SJSA1 (cell line): ENCODE data around the gene KLHL14. TPM values are rescaled to one million over a fixed set of nuclear protein-coding genes. Genes with fewer than 3 reads are reported as not detected.
A peak's percentile ranks its signal among the peaks of the same experiment; 100 is the strongest.

Experiments used
- DNase-seq, 2 experiments: peaks; one replicate each; pipeline ENCODE4 v3.0.0-alpha.2; 2015 to 2020; ENCODE audit warnings: low spot score in 2 of 2, low read depth in 1 of 2
- H3K27ac ChIP-seq: fragments of 250-450 bp; sonication (Bioruptor Pico); 2 replicates; pipeline ENCODE4 v1.5.1; 2020; ENCODE audit warnings: mild to moderate bottlenecking, moderate library complexity
- H3K27me3 ChIP-seq: fragments of 250-450 bp; sonication (Bioruptor Pico); replicated peaks from 2 replicates; pipeline ENCODE4 v1.5.1; 2020; ENCODE audit warnings: mild to moderate bottlenecking, moderate library complexity
- H3K36me3 ChIP-seq: fragments of 250-450 bp; sonication (Bioruptor Pico); 2 replicates; pipeline ENCODE4 v1.5.1; 2020; ENCODE audit warnings: mild to moderate bottlenecking
- H3K4me1 ChIP-seq: fragments of 250-450 bp; sonication (Bioruptor Pico); replicated peaks from 2 replicates; pipeline ENCODE4 v1.6.1; 2021; ENCODE audit warnings: mild to moderate bottlenecking
- H3K4me3 ChIP-seq: fragments of 250-450 bp; sonication (Bioruptor Pico); 2 replicates; pipeline ENCODE4 v1.5.1; 2020; ENCODE audit warnings: mild to moderate bottlenecking
- H3K9me3 ChIP-seq: fragments of 250-450 bp; sonication (Bioruptor Pico); replicated peaks from 2 replicates; pipeline ENCODE4 v1.5.1; 2020; ENCODE audit warnings: mild to moderate bottlenecking
- total RNA-seq: library from RNA; depleted of rRNA; stranded (reverse); fragments of >200 nt; shearing (Covaris generic); gene quantifications from 2 replicates; pipeline ENCODE4 v1.2.3, GENCODE V29; 2014

The KLHL14 gene
- total RNA-seq, 1 experiment from 2014 or later: not detected

GRCh38 chr18:32761231-32761630 is 11.6 kb downstream of the KLHL14 start:
- Histone ChIP-seq H3K27me3 (peaks cover 14% of the 10 kb centered on the region; the same call in 1 of the 2 replicates), H3K9me3 (no peaks in the 10 kb centered on the region), H3K4me1 (no peaks in the 10 kb centered on the region), H3K4me3 (no peak overlapping the region), H3K36me3 (no peaks in the 10 kb centered on the region), H3K27ac (no peak overlapping the region)
- DNase-seq: no peak

GRCh38 chr18:32760391-32760790 is 12.4 kb downstream of the KLHL14 start:
- H3K27ac ChIP-seq: no peak overlapping the region
- DNase-seq: no peak
- H3K27me3 ChIP-seq: peaks cover 14% of the 10 kb centered on the region; the same call in 1 of the 2 replicates
- no peaks in the 10 kb centered on the region for H3K36me3 ChIP-seq
- H3K4me3 ChIP-seq: no peak overlapping the region
- no peaks in the 10 kb centered on the region for H3K4me1 ChIP-seq
- no peaks in the 10 kb centered on the region for H3K9me3 ChIP-seq

GRCh38 chr18:32759611-32760167 is 13.1 kb downstream of the KLHL14 start:
- no peaks in the 10 kb centered on the region for H3K36me3 ChIP-seq
- H3K27me3 ChIP-seq: peaks cover 12% of the 10 kb centered on the region; the same call in 1 of the 2 replicates
- H3K9me3 ChIP-seq: no peaks in the 10 kb centered on the region
- no peaks in the 10 kb centered on the region for H3K4me1 ChIP-seq
- DNase-seq: no peak
- no peak overlapping the region for H3K27ac ChIP-seq
- H3K4me3 ChIP-seq: no peak overlapping the region

- Histone ChIP-seq H3K9me3 (no peaks in the 10 kb centered on the region), H3K4me3 (no peak overlapping the region), H3K4me1 (no peaks in the 10 kb centered on the region), H3K27me3 (peaks cover 12% of the 10 kb centered on the region; the same call in 1 of the 2 replicates), H3K27ac (no peak overlapping the region), H3K36me3 (no peaks in the 10 kb centered on the region)
- DNase-seq: no peak
Measured at GRCh38 chr18:32754508-32755263, 18.1 kb downstream of the KLHL14 start.

- H3K27ac ChIP-seq: no peak overlapping the region
- H3K4me3 ChIP-seq: no peak overlapping the region
- H3K4me1 ChIP-seq: no peaks in the 10 kb centered on the region
- no peaks in the 10 kb centered on the region for H3K9me3 ChIP-seq
- H3K27me3 ChIP-seq: peaks cover 7% of the 10 kb centered on the region; the same call in 1 of the 2 replicates
- no peak for DNase-seq
- H3K36me3 ChIP-seq: no peaks in the 10 kb centered on the region
Measured at GRCh38 chr18:32753656-32754260, 19.1 kb downstream of the KLHL14 start.

DNA sequence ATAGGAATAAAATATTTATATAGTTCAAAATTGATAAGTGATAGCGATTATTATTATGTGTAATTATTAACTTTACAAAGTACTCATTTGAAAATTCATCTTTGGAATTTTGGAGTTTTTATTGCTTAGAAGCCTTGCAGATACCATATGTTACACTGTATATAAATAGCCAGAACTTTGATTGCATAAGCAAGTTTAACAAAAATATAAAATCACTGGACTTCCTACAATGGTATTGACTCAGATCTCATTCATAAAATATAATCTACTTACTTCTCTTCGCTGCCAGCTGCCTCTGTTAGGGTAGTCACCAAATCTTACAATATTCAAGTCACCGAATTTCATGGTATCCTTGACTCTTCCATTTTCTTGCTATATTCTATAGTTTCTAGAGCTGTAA is 22.5 kb downstream of the KLHL14 start:
- H3K27me3 ChIP-seq: no peaks in the 10 kb centered on the region; the same call in 1 of the 2 replicates
- H3K9me3 ChIP-seq: no peaks in the 10 kb centered on the region
- H3K4me3 ChIP-seq: no peak overlapping the region
- H3K4me1 ChIP-seq: no peaks in the 10 kb centered on the region
- no peak overlapping the region for H3K27ac ChIP-seq
- no peak for DNase-seq
- H3K36me3 ChIP-seq: no peaks in the 10 kb centered on the region

GRCh38 chr18:32749809-32750208 is 23.0 kb downstream of the KLHL14 start:
- no peaks in the 10 kb centered on the region for H3K36me3 ChIP-seq

GRCh38 chr18:32742579-32742978 is 30.2 kb downstream of the KLHL14 start:
- H3K4me1 ChIP-seq: no peaks in the 10 kb centered on the region
- no peak overlapping the region for H3K27ac ChIP-seq
- no peaks in the 10 kb centered on the region for H3K9me3 ChIP-seq
- H3K27me3 ChIP-seq: no peaks in the 10 kb centered on the region
- H3K4me3 ChIP-seq: no peak overlapping the region
- no peak for DNase-seq
- H3K36me3 ChIP-seq: no peaks in the 10 kb centered on the region

More at GRCh38 chr18:32749809-32750208, 23.0 kb downstream of the KLHL14 start:
- Histone ChIP-seq H3K4me3 (no peak overlapping the region), H3K4me1 (no peaks in the 10 kb centered on the region), H3K27ac (no peak overlapping the region), H3K27me3 (no peaks in the 10 kb centered on the region; the same call in 1 of the 2 replicates), H3K9me3 (no peaks in the 10 kb centered on the region)
- no peak for DNase-seq

DNA sequence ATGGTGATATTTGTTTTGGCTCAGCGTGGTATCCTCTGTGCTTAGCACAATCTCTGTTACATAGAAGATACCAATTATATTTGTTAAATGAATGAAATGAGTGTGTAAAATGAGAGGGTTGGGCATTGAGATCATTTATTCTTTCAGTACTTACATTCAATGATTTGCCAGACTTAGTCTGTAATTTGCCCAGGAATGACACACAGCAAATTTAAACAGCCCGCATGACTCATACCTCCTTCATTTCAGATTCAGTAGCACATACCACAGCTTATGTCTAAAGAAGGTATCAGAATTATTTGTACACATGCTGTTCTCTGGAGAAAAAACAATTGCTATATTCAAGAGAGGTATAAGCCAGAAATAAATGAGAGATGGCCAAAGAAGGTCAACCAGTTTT is 37.0 kb downstream of the KLHL14 start:
- no peaks in the 10 kb centered on the region for H3K9me3 ChIP-seq
- peak in 1 of 2 experiments; percentile 20 for DNase-seq

DNA sequence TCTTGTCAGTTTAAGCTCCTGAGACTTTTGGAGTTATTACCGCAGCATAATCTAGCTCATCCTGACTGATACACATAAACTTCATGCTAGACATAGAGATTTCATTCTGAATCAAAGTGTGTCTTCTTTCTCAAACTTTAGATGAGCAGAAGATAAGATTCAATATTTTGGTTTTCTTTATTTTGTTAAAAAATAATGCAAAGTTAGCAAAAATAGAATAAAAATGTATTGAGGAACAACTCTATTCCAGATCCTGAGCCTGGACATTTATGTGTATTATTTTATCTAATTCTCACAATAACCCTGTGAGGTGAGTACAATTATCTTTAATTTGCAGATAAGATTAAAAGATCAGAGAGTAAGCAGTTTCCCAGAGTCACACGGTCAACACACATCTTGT is 38.4 kb downstream of the KLHL14 start:
- H3K4me3 ChIP-seq: no peak overlapping the region
- H3K9me3 ChIP-seq: no peaks in the 10 kb centered on the region
- H3K27me3 ChIP-seq: no peaks in the 10 kb centered on the region
- H3K4me1 ChIP-seq: no peaks in the 10 kb centered on the region
- no peak overlapping the region for H3K27ac ChIP-seq
- no peak for DNase-seq
- no peaks in the 10 kb centered on the region for H3K36me3 ChIP-seq

More for the DNA sequence above, 37.0 kb downstream of the KLHL14 start:
- Histone ChIP-seq H3K36me3 (no peaks in the 10 kb centered on the region), H3K27ac (no peak overlapping the region), H3K4me3 (no peak overlapping the region), H3K4me1 (no peaks in the 10 kb centered on the region), H3K27me3 (no peaks in the 10 kb centered on the region)

DNA sequence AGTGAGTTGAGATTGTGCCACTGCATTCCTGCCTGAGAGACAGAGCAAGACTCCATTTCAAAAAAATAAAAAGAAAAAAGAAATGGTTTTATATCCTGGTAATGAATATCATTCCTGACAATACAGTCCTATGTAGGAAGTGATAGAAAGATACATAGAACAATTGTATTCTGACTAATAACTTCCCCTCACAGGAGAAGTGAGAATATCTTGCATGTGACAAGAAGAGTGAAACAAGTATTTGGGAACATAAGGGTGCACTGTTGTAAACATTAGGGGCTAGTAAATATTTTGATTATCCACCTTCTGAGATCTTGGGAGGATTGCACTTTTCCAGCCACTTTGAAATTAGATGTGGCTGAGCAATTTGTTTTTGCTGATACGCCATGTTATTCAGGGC is 40.7 kb downstream of the KLHL14 start:
- DNase-seq: no peak
- H3K9me3 ChIP-seq: no peaks in the 10 kb centered on the region
- H3K4me3 ChIP-seq: no peak overlapping the region
- no peak overlapping the region for H3K27ac ChIP-seq
- H3K27me3 ChIP-seq: no peaks in the 10 kb centered on the region
- no peaks in the 10 kb centered on the region for H3K36me3 ChIP-seq
- no peaks in the 10 kb centered on the region for H3K4me1 ChIP-seq

DNA sequence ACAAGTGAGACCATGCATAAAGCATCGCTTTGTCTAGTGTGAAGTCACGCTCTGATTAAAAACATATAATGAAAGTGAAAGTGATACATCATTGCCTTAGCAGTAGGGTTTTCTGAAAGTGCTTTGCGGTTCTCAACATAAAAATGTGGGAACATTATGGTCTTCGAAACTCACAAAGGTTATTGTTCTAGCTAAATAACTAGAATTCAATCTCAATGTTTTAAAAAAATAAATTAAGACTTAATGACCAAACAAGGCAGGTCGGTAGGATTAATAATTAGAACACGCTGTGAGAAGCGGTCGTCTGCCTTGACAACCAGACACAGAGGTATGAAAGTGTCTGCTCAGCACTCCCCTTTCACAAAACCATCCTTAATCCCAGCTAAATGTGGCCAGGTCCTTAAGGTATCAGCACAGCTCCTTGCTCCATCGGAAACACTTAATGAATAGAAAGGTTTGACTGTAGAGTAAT is 42.2 kb downstream of the KLHL14 start:
- H3K4me3 ChIP-seq: peak overlapping the region; percentile 36
- H3K27ac ChIP-seq: no peak overlapping the region
- no peaks in the 10 kb centered on the region for H3K9me3 ChIP-seq
- no peaks in the 10 kb centered on the region for H3K27me3 ChIP-seq
- H3K4me1 ChIP-seq: no peaks in the 10 kb centered on the region
- H3K36me3 ChIP-seq: no peaks in the 10 kb centered on the region
- peak in 1 of 2 experiments; percentile 44 for DNase-seq

GRCh38 chr18:32730068-32730467 is 42.8 kb downstream of the KLHL14 start:
- no peaks in the 10 kb centered on the region for H3K4me1 ChIP-seq
- H3K27ac ChIP-seq: no peak overlapping the region
- peak overlapping the region; percentile 36 for H3K4me3 ChIP-seq
- DNase-seq: no peak
- no peaks in the 10 kb centered on the region for H3K27me3 ChIP-seq
- H3K36me3 ChIP-seq: no peaks in the 10 kb centered on the region
- H3K9me3 ChIP-seq: no peaks in the 10 kb centered on the region
